GM18511 (cell line): ENCODE data around the gene PAQR9.

Source experiments
- ATAC-seq: cut with Tn5 transposase; IDR thresholded peaks from one replicate; pipeline ENCODE4 v1.9.1; 2021; ENCODE audit warnings: mild to moderate bottlenecking, moderate library complexity; ENCODE audit not compliant: unreplicated experiment

Gene PAQR9

GRCh38 chr3:142952272-142953193 lies 10.9 kb downstream of the PAQR9 start:
- no peak for ATAC-seq

- no peak for ATAC-seq
These were observed 11.7 kb downstream of the PAQR9 start for GRCh38 chr3:142951794-142952193.

- ATAC-seq, result no peak
These were observed 12.5 kb downstream of the PAQR9 start for GRCh38 chr3:142950972-142951371.

GRCh38 chr3:142947799-142948575 lies 15.5 kb downstream of the PAQR9 start:
- ATAC-seq, result no peak

- ATAC-seq, result no peak
These were observed 16.1 kb downstream of the PAQR9 start for GRCh38 chr3:142947352-142947751.

- no peak for ATAC-seq
These were observed 16.6 kb downstream of the PAQR9 start for GRCh38 chr3:142946861-142947260.

- ATAC-seq, result no peak
These were observed 18.5 kb downstream of the PAQR9 start for GRCh38 chr3:142945023-142945422.

GRCh38 chr3:142944342-142944741 lies 19.1 kb downstream of the PAQR9 start:
- ATAC-seq, result no peak

GRCh38 chr3:142943870-142944269 lies 19.6 kb downstream of the PAQR9 start:
- ATAC-seq, result no peak

GRCh38 chr3:142943349-142943748 lies 20.1 kb downstream of the PAQR9 start:
- ATAC-seq, result no peak

- no peak for ATAC-seq
These were observed 21.9 kb downstream of the PAQR9 start for GRCh38 chr3:142941373-142942123.

GRCh38 chr3:142940472-142940871 lies 23.0 kb downstream of the PAQR9 start:
- peak; percentile 68 for ATAC-seq

GRCh38 chr3:142940000-142940399 lies 23.5 kb downstream of the PAQR9 start:
- ATAC-seq, result no peak

- no peak for ATAC-seq
These were observed 27.5 kb downstream of the PAQR9 start for GRCh38 chr3:142935963-142936362.

- ATAC-seq, result no peak
These were observed 28.6 kb downstream of the PAQR9 start for GRCh38 chr3:142934887-142935269.

- ATAC-seq, result no peak
These were observed 29.2 kb downstream of the PAQR9 start for GRCh38 chr3:142934128-142934886.

GRCh38 chr3:142931222-142931621 lies 32.3 kb downstream of the PAQR9 start:
- ATAC-seq, result no peak

- ATAC-seq, result peak; percentile 47
These were observed 33.0 kb downstream of the PAQR9 start for GRCh38 chr3:142930463-142930862.

- no peak for ATAC-seq
These were observed 33.6 kb downstream of the PAQR9 start for GRCh38 chr3:142929890-142930289.

GRCh38 chr3:142929109-142929508 lies 34.4 kb downstream of the PAQR9 start:
- ATAC-seq, result peak; percentile 68
